HEK293T (cell line): ENCODE results near the gene PRICKLE2.

Experiments
- CTCF ChIA-PET: fragments of 350-600 bp; formaldehyde crosslinking; extraction: SDS; loops from one replicate; lab custom pipeline; 2021; ENCODE audit warnings: antibody characterized with exemption, inconsistent platforms; lab: Yijun Ruan, JAX
- POLR2A ChIA-PET: fragments of 350-600 bp; formaldehyde crosslinking; extraction: SDS; loops from one replicate; lab custom pipeline; 2020; ENCODE audit warnings: antibody characterized with exemption, inconsistent platforms; lab: Yijun Ruan, JAX
- DNase-seq: peaks from one replicate; pipeline ENCODE4 v3.0.0; 2012; ENCODE audit warnings: mixed read lengths; ENCODE audit errors: extremely low spot score
- ARNT ChIP-seq: fragments of 450-650 bp; IDR thresholded peaks from 2 replicates; pipeline ENCODE4 v1.6.1; 2017; ENCODE audit warnings: mild to moderate bottlenecking
- BHLHE40 ChIP-seq: fragments of 450-650 bp; IDR thresholded peaks from 2 replicates; pipeline ENCODE4 v1.6.1; 2016; ENCODE audit warnings: mild to moderate bottlenecking, moderate library complexity, borderline replicate concordance
- CTBP1 ChIP-seq: fragments of 450-650 bp; IDR thresholded peaks from 2 replicates; pipeline ENCODE4 v1.6.1; 2016; ENCODE audit warnings: borderline replicate concordance
- ELF4 ChIP-seq: fragments of 450-650 bp; IDR thresholded peaks from 2 replicates; pipeline ENCODE4 v1.6.1; 2017; ENCODE audit warnings: antibody characterized with exemption
- FOXA1 ChIP-seq: fragments of 450-650 bp; IDR thresholded peaks from 2 replicates; pipeline ENCODE4 v1.6.1; 2016; ENCODE audit warnings: mild to moderate bottlenecking
- FOXK2 ChIP-seq: fragments of 450-650 bp; IDR thresholded peaks from 2 replicates; pipeline ENCODE4 v1.6.1; 2016; ENCODE audit warnings: mild to moderate bottlenecking
- FOXM1 ChIP-seq: fragments of 450-650 bp; IDR thresholded peaks from 2 replicates; pipeline ENCODE4 v1.6.1; 2017; ENCODE audit warnings: mild to moderate bottlenecking, borderline replicate concordance
- HDGF ChIP-seq: fragments of 450-650 bp; IDR thresholded peaks from 2 replicates; pipeline ENCODE4 v1.6.1; 2017; ENCODE audit warnings: antibody characterized with exemption, borderline replicate concordance
- L3MBTL2 ChIP-seq: fragments of 450-650 bp; conservative IDR thresholded peaks from 2 replicates; pipeline ENCODE4 v1.6.1; 2016; ENCODE audit warnings: mild to moderate bottlenecking
- LEF1 ChIP-seq: fragments of 450-650 bp; IDR thresholded peaks from 2 replicates; pipeline ENCODE4 v1.6.1; 2017; ENCODE audit warnings: mild to moderate bottlenecking, borderline replicate concordance
- NFRKB ChIP-seq: fragments of 450-650 bp; IDR thresholded peaks from 2 replicates; pipeline ENCODE4 v1.6.1; 2016; ENCODE audit warnings: mild to moderate bottlenecking, moderate library complexity
- SP1 ChIP-seq: fragments of 450-650 bp; IDR thresholded peaks from 2 replicates; pipeline ENCODE4 v1.6.1; 2017
- SUZ12 ChIP-seq: fragments of 450-650 bp; IDR thresholded peaks from 2 replicates; pipeline ENCODE4 v1.6.1; 2016; ENCODE audit warnings: mild to moderate bottlenecking
- TARDBP ChIP-seq: fragments of 450-650 bp; IDR thresholded peaks from 2 replicates; pipeline ENCODE4 v1.6.1; 2016
- ZNF384 ChIP-seq: fragments of 450-650 bp; IDR thresholded peaks from 2 replicates; pipeline ENCODE4 v1.6.1; 2016
- TF ChIP-seq, protein P1 (sequence below): fragments of 450-650 bp; IDR thresholded peaks from 2 replicates; pipeline ENCODE4 v1.6.1; 2016

Gene PRICKLE2

DNA sequence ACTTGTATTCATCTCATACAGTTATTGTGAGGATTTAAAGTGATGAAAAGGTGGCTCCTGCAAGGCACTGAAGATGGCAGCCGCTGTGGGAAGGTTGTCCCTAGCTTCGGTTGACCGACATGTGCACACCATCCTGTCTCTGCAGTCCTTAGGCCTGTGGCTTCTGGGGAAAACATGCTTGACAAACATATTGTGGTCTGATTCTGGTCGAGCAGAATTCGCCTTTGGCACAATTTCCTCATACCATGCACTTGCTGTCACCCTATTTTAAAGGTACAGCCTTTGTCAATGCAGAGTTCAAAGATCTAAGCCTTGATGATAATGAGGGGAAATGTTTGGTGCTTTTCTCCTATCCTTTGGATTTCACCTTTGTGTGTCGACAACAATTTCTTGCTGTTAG is 50.9 kb downstream of the PRICKLE2 start:
- TF ChIP-seq HDGF (no peak), TARDBP (no peak), L3MBTL2 (no peak), CTBP1 (no peak), FOXA1 (no peak), ELF4 (no peak)
- TF ChIP-seq, protein P1, sequence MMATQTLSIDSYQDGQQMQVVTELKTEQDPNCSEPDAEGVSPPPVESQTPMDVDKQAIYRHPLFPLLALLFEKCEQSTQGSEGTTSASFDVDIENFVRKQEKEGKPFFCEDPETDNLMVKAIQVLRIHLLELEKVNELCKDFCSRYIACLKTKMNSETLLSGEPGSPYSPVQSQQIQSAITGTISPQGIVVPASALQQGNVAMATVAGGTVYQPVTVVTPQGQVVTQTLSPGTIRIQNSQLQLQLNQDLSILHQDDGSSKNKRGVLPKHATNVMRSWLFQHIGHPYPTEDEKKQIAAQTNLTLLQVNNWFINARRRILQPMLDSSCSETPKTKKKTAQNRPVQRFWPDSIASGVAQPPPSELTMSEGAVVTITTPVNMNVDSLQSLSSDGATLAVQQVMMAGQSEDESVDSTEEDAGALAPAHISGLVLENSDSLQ: no peak
- POLR2A ChIA-PET: interaction anchor here (1.5 kb wide), 1 partner anchor 13 kb away, joined by 3 read pairs; no protein-coding TSS in a partner anchor
- CTCF ChIA-PET: no interaction called here
- DNase-seq: no peak

DNA sequence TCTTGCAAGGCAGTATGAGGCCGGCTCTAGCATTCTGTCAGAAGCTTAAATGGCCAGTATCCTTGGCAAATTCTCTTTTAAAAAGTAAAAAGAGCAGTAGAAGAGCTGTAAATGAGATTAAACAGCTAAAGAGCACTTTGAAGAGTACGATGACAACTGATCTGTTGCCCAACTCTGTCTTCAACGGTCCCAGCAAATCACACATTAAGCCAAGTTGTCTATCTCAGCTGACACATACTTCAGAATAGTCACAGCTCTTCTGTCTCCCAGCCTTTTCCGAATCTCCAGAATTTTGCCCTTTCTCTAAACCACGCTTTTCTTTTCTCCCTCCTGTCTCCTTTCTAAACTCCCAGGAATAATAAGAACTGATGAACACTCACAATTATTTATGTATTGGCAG is 51.7 kb downstream of the PRICKLE2 start:
- ChIA-PET CTCF (interaction anchor here (0.5 kb wide), 1 partner anchor 68 kb away, joined by 4 read pairs; no protein-coding TSS in a partner anchor), POLR2A (interaction anchor here (1.5 kb wide), 1 partner anchor 14 kb away, joined by 3 read pairs; no protein-coding TSS in a partner anchor)
- TF ChIP-seq BHLHE40 (no peak), NFRKB (no peak), L3MBTL2 (no peak), ELF4 (no peak), CTBP1 (no peak), ZNF384 (no peak), FOXM1 (no peak), ARNT (no peak), LEF1 (no peak), HDGF (no peak), FOXK2 (no peak), SP1 (no peak), SUZ12 (no peak)
- no peak for DNase-seq

DNA sequence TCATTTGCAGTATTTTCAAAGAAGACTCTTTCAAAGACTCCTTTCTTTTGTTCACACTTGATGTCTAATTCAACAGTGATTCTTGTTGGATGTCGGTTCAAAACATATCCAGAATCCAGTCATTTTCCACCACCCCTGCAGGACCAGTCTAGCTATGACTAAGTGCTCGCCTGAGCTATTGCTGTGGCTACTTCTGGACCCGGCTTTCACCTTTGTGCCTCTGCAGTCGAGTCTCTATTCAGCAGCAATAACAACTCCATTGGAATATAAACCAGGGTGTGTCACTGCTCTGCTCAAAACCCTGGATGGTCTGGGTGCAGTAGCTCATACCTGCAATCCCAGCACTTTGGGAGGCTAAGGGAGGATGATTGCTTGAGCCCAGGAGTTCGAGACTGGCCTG is 55.0 kb downstream of the PRICKLE2 start:
- TF ChIP-seq ARNT (no peak), FOXK2 (no peak), FOXA1 (no peak), BHLHE40 (no peak), ELF4 (no peak), NFRKB (no peak), HDGF (no peak), ZNF384 (no peak), SP1 (no peak), CTBP1 (no peak), LEF1 (no peak), L3MBTL2 (no peak), TARDBP (no peak)
- TF ChIP-seq, protein P1: no peak
- no peak for DNase-seq
- CTCF ChIA-PET: no interaction called here
- POLR2A ChIA-PET: no interaction called here

DNA sequence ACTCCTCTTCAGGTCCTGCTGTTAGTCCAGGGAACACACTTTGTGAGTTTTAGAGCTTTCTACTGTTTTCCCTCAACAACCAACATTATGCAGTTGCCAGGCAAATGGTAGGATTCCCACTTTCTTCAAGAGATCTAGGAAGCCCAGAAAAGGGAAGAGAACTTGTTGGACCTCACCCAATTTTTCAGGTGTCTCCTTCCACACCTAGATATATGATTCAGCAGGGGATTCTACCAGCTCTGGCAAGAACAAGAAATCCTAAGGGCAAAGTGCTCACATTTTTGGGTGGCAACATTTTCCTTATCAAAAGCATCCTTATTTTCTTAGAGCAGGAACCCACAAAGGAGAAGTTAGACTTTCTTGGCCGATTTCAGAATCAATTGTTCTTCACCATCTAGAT is 57.4 kb downstream of the PRICKLE2 start:
- TF ChIP-seq ELF4 (no peak), LEF1 (no peak), HDGF (no peak), SUZ12 (no peak), ARNT (no peak), NFRKB (no peak), FOXA1 (no peak), L3MBTL2 (no peak), ZNF384 (no peak), BHLHE40 (no peak), FOXM1 (no peak), SP1 (no peak)
- TF ChIP-seq, protein P1: no peak
- ChIA-PET POLR2A (no interaction called here), CTCF (interaction anchor here (0.6 to 1.0 kb wide), 2 partner anchors 16 to 386 kb away, joined by 3 to 4 read pairs; no protein-coding TSS in a partner anchor)
- DNase-seq: no peak

DNA sequence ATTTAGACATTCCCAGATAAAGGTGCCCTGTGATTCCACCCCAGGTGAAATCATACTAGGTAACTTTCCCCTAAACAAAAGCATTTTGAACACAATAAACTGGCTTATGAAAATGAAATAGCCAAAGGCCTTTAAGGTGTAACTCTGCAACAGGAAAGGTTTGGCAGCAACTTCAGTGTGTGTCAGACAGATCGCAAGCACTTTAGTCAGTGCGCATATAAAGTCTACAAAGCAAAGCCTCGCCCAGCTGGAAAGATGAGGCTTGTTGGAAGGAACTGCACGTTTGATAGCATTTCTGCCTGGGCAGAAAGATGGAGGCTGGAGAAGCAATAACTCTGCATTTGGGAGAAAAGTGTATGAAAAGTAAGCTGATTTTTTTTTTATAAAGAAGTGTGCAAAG is 57.9 kb downstream of the PRICKLE2 start:
- DNase-seq: no peak
- no peak for TF ChIP-seq NFRKB
- no peak for TF ChIP-seq L3MBTL2
- no peak for TF ChIP-seq FOXK2
- TF ChIP-seq ARNT: no peak
- no peak for TF ChIP-seq SP1
- no peak for TF ChIP-seq ZNF384
- TF ChIP-seq, protein P1: no peak
- no peak for TF ChIP-seq FOXM1
- TF ChIP-seq FOXA1: no peak
- ChIA-PET POLR2A (no interaction called here), CTCF (interaction anchor here (0.5 to 1.4 kb wide), 7 partner anchors 16 to 143 kb away, joined by 3 read pairs; partner anchors contain the start of gene PSMD6)

DNA sequence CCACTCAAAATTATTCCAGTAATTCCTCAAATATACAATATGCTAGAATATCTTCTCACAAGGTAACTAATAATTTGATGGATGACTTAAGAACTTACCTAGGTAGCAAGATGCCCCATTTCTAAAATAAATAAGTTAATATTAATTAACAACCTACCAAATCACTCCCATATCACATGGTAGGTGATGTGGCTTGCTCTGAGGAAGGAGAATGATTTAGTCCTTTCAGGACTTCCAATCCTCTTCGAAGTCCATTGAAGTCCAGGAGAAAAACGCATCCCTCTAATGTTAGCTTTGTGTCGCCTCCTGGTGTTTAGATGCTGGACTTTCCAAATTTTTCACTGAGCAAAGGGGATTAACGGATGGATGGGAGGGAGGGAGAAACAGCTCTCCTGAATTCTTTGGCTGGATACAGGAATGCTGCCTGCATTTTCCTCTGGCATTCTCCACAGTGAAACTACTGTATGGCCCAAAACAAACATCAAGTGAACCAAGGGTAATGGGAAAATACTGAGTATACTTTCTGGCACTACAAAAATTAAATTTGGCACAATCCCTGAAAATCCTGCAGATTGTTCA is 58.6 kb downstream of the PRICKLE2 start:
- DNase-seq: peak; percentile 60
- POLR2A ChIA-PET: no interaction called here
- CTCF ChIA-PET: interaction anchor here (0.5 to 1.4 kb wide), 6 partner anchors 18 to 143 kb away, joined by 3 read pairs; partner anchors contain the start of gene PSMD6
- no peak for TF ChIP-seq FOXK2
- no peak for TF ChIP-seq NFRKB
- TF ChIP-seq SUZ12: no peak
- no peak for TF ChIP-seq ELF4
- no peak for TF ChIP-seq L3MBTL2
- TF ChIP-seq FOXM1: no peak
- no peak for TF ChIP-seq HDGF
- TF ChIP-seq ARNT: no peak
- no peak for TF ChIP-seq FOXA1
- TF ChIP-seq LEF1: no peak
- TF ChIP-seq TARDBP: no peak
- no peak for TF ChIP-seq BHLHE40
- no peak for TF ChIP-seq SP1
- TF ChIP-seq ZNF384: no peak
- TF ChIP-seq, protein P1: no peak
- no peak for TF ChIP-seq CTBP1
